OCI-LY7 (cell line): ENCODE data around the gene GALNT10.

Experiments used
- CTCF ChIP-seq: fragments of 200-600 bp; sonication (generic); conservative IDR thresholded peaks from 2 replicates; pipeline ENCODE4 v1.5.1; 2014; ENCODE audit warnings: mild to moderate bottlenecking, antibody characterized with exemption, low read length, moderate library complexity, mixed read lengths
- EZH2phosphoT487 ChIP-seq: fragments of 200-600 bp; sonication (generic); IDR thresholded peaks from 2 replicates; pipeline ENCODE4 v1.6.1; 2018; ENCODE audit warnings: low read depth, borderline replicate concordance, mild to moderate bottlenecking, mixed run types, antibody characterized with exemption, low read length, moderate library complexity, mixed read lengths

GRCh38 chr5:154409230-154409840 is 218.8 kb downstream of the GALNT10 start:
- no peak for TF ChIP-seq CTCF
- no peak for TF ChIP-seq EZH2phosphoT487
